ENCODE data around the gene SPARCL1. TPM values are rescaled to one million over a fixed set of nuclear protein-coding genes. Genes with fewer than 3 reads are reported as not detected.

SPARCL1 gene
- total and polyA plus RNA-seq, 11 donors: 163 to 829 (median 250) TPM

DNA sequence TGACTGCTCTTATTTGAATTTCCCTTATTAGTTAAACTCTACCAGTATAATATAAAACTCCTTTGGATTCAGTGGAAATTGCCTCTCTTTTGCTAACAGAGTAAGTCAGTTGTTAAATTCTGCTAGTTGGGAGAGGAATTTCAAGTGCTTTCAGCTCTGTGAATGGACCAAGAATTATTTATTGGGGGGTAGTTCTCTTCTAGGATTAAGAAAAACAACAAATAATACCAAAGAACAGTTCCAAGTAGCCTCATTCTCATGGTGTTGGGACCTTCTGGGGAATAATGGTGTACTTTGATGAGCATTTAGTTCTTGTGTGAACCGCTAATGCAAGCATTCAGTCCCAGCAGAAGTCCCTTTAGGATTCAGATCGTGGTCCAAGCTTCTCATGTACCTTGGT lies 11.6 kb downstream of the SPARCL1 start:
- ATAC-seq: no peak
- Histone ChIP-seq H3K9me3 (no peaks in the 10 kb centered on the region), H3K4me1 (peaks cover 4 to 97% (median 62%) of the 10 kb centered on the region in 12 donors), H3K27ac (peak overlapping the region in 11 of 12 donors; percentile 2 to 91 (median 32)), H3K36me3 (peaks cover 0 to 11% (median 0%) of the 10 kb centered on the region in 9 donors), H3K4me3 (no peak overlapping the region), H3K27me3 (no peaks in the 10 kb centered on the region)
- 74 to 92% (median 82%) methylated on average over 2 of the region's 2 CpGs for WGBS, 4 donors
- TF ChIP-seq POLR2A (IDR thresholded peaks at IDR 0.05): no peak
- TF ChIP-seq, protein P1, sequence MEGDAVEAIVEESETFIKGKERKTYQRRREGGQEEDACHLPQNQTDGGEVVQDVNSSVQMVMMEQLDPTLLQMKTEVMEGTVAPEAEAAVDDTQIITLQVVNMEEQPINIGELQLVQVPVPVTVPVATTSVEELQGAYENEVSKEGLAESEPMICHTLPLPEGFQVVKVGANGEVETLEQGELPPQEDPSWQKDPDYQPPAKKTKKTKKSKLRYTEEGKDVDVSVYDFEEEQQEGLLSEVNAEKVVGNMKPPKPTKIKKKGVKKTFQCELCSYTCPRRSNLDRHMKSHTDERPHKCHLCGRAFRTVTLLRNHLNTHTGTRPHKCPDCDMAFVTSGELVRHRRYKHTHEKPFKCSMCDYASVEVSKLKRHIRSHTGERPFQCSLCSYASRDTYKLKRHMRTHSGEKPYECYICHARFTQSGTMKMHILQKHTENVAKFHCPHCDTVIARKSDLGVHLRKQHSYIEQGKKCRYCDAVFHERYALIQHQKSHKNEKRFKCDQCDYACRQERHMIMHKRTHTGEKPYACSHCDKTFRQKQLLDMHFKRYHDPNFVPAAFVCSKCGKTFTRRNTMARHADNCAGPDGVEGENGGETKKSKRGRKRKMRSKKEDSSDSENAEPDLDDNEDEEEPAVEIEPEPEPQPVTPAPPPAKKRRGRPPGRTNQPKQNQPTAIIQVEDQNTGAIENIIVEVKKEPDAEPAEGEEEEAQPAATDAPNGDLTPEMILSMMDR (IDR thresholded peaks at IDR 0.05): no peak
- intact Hi-C loops (cut with DNase I): no loop called here
- DNase-seq: no peak

DNA sequence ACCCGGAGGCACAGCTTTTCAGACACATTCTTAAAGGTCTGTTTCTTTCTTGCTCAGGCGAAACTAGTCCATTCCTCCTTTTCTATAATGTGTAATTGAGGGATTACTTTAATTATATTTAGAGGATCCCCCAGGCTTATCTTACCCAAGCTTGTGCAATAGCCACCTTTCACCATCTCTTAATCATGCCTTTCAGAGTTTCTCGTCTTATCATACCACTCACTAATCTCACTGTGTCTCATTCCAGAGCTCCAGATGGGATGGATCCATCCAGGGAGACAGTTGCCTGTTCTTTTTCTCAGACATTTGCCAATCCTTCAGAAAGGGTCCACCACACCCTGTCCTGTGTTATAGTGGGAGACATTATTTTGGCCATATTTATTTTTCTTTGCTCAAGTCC lies 12.5 kb downstream of the SPARCL1 start:
- H3K36me3 ChIP-seq: peaks cover 0 to 11% (median 0%) of the 10 kb centered on the region in 9 donors
- intact Hi-C loops (cut with DNase I): no loop called here
- TF ChIP-seq POLR2A (IDR thresholded peaks at IDR 0.05): no peak
- TF ChIP-seq, protein P1 (IDR thresholded peaks at IDR 0.05): no peak
- H3K27ac ChIP-seq: peak overlapping the region in 10 of 12 donors; percentile 5 to 91 (median 30)
- 72 to 83% (median 77%) methylated on average over 3 of the region's 3 CpGs for WGBS, 4 donors
- H3K4me3 ChIP-seq: no peak overlapping the region
- no peaks in the 10 kb centered on the region for H3K9me3 ChIP-seq
- peak in 1 of 4 donors; percentile 43 for ATAC-seq
- H3K27me3 ChIP-seq: no peaks in the 10 kb centered on the region
- no peak for DNase-seq
- peaks cover 4 to 97% (median 62%) of the 10 kb centered on the region in 12 donors for H3K4me1 ChIP-seq

DNA sequence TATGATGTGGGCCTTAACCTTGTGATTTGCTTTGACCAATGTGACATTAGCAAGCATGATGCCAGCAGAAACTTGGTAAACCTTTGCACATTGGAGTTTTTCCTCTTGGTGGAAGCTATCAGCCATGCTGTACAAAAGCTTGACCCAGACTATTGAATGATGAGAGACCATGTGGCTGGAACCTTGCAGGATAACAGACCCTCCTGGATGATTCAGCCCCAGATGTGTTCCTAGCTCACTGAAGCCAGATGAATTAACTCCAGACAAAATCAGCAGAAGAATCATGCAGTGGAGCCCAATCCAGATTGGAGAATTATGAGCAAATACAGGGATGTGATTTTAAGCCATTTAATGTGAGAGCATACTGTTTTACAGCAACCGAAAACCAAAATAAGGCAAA lies 16.8 kb downstream of the SPARCL1 start:
- TF ChIP-seq POLR2A (IDR thresholded peaks at IDR 0.05): no peak
- TF ChIP-seq, protein P1 (IDR thresholded peaks at IDR 0.05): no peak
- Histone ChIP-seq H3K27ac (peak overlapping the region in 8 of 12 donors; percentile 3 to 91 (median 33)), H3K9me3 (no peaks in the 10 kb centered on the region), H3K36me3 (peaks cover 0 to 42% (median 15%) of the 10 kb centered on the region in 9 donors), H3K4me3 (no peak overlapping the region), H3K4me1 (peaks cover 0 to 74% (median 48%) of the 10 kb centered on the region in 12 donors), H3K27me3 (no peaks in the 10 kb centered on the region)
- peak in 1 of 4 donors; percentile 52 for ATAC-seq
- intact Hi-C loops (cut with DNase I): no loop called here
- no peak for DNase-seq
- 52 to 70% (median 61%) methylated on average over 1 of the region's 1 CpG for WGBS, 4 donors

DNA sequence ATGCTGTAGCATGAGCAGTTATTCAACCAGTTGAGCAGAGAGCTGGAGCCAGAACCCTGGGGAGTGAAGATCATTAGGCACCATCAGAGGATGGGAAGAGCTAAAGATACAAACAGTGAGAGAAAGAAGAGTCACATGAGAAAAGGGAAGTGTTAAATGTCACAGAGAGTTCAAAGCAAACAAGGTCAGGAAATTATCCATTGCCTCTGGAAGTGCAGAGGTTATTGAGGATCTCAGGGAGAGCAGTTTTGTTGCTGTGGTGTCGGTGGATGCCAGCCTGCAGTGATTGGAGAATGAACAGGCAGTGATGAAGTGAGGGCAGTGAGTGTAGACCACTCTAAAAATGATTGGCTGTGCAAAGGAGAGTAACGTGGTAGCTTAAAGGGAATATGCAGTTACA lies 17.7 kb downstream of the SPARCL1 start:
- peaks cover 0 to 72% (median 43%) of the 10 kb centered on the region in 12 donors for H3K4me1 ChIP-seq
- 42 to 52% (median 52%) methylated on average over 2 of the region's 2 CpGs for WGBS, 4 donors
- H3K4me3 ChIP-seq: no peak overlapping the region
- DNase-seq (no peak), ATAC-seq (no peak)
- H3K9me3 ChIP-seq: no peaks in the 10 kb centered on the region
- H3K27me3 ChIP-seq: no peaks in the 10 kb centered on the region
- intact Hi-C loops (cut with DNase I): no loop called here
- peak overlapping the region in 4 of 12 donors; percentile 5 to 91 (median 28) for H3K27ac ChIP-seq
- peaks cover 0 to 41% (median 15%) of the 10 kb centered on the region in 9 donors for H3K36me3 ChIP-seq
- TF ChIP-seq POLR2A (IDR thresholded peaks at IDR 0.05): no peak

DNA sequence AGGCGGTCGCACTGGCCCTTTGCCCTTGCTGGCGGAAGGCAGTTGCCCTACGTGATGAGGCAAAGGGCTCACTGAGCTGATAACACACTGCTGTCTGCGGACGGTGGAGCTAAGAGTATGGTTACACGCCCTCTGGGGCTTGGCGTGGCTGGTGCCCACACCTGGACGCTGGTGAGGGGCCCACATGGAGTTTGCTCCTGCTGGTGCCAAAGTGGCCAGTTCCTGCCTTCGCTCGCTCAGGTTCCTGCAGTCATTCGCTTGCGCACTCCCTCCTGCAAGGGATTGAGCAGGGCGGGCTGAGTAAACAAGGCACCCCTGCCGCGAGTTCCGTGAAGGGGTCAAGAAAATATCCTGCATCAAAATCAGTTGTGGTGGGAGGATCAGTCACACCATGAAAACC lies 18.4 kb downstream of the SPARCL1 start:
- Histone ChIP-seq H3K9me3 (no peaks in the 10 kb centered on the region), H3K27me3 (no peaks in the 10 kb centered on the region), H3K27ac (peak overlapping the region in 1 of 12 donors; percentile 21), H3K4me3 (no peak overlapping the region), H3K4me1 (peaks cover 0 to 65% (median 36%) of the 10 kb centered on the region in 12 donors), H3K36me3 (peaks cover 0 to 41% (median 15%) of the 10 kb centered on the region in 9 donors)
- no peak for ATAC-seq
- intact Hi-C loops (cut with DNase I): no loop called here
- no peak for DNase-seq
- WGBS, 4 donors: 90 to 94% (median 93%) methylated on average over 17 of the region's 17 CpGs
- TF ChIP-seq POLR2A (IDR thresholded peaks at IDR 0.05): no peak
- TF ChIP-seq, protein P1 (IDR thresholded peaks at IDR 0.05): no peak
